AG09309 (cell line): Measurements from ENCODE around the gene PTPRT.

Experiments
- DNase-seq: peaks from one replicate; pipeline ENCODE4 v3.0.0-alpha.2; 2010; ENCODE audit warnings: low read depth
- H3K4me3 ChIP-seq: 2 replicates; pipeline ENCODE4 v1.5.1; 2011; ENCODE audit warnings: mild to moderate bottlenecking, low read depth, low read length, moderate library complexity; ENCODE audit not compliant: control insufficient read depth
- CTCF ChIP-seq: IDR thresholded peaks from 2 replicates; pipeline ENCODE4 v1.5.1; 2011; ENCODE audit warnings: mild to moderate bottlenecking, low read depth, low read length, inconsistent platforms; ENCODE audit not compliant: insufficient read depth, control insufficient read depth; ENCODE audit errors: missing control alignments

The PTPRT gene

GRCh38 chr20:42775037-42775436, 414.7 kb downstream of the PTPRT start:
- no peak for TF ChIP-seq CTCF
- DNase-seq, result no peak

GRCh38 chr20:42763015-42763414, 426.7 kb downstream of the PTPRT start:
- no peak for DNase-seq
- H3K4me3 ChIP-seq, result no peak overlapping the region
- TF ChIP-seq CTCF, result no peak

More at GRCh38 chr20:42775037-42775436, 414.7 kb downstream of the PTPRT start:
- no peak overlapping the region for H3K4me3 ChIP-seq

GRCh38 chr20:42756991-42757390, 432.7 kb downstream of the PTPRT start:
- no peak for TF ChIP-seq CTCF
- no peak for DNase-seq
- H3K4me3 ChIP-seq, result no peak overlapping the region

GRCh38 chr20:42754706-42755105, 435.0 kb downstream of the PTPRT start:
- H3K4me3 ChIP-seq, result no peak overlapping the region
- DNase-seq, result no peak
- TF ChIP-seq CTCF, result no peak

- TF ChIP-seq CTCF, result no peak
- DNase-seq, result no peak
- H3K4me3 ChIP-seq, result no peak overlapping the region
Observed at GRCh38 chr20:42752620-42753019, 437.1 kb downstream of the PTPRT start.

- DNase-seq, result no peak
- no peak for TF ChIP-seq CTCF
- H3K4me3 ChIP-seq, result no peak overlapping the region
Observed at GRCh38 chr20:42749556-42749955, 440.1 kb downstream of the PTPRT start.
